A549 treated with dexamethasone at 1 μM for 4 hours (cell line): ENCODE data around the gene LEMD2. TPM values are rescaled to one million over a fixed set of nuclear protein-coding genes. Genes with fewer than 3 reads are reported as not detected.

Experiments
- total RNA-seq: library from RNA; stranded (reverse); fragments of 200-300 nt; extraction: Qiagen RNA extraction; gene quantifications from 5 replicates; pipeline ENCODE4 v1.2.3, GENCODE V29; 2022

LEMD2 gene
- total RNA-seq, result 34.6 to 42.8 TPM (median 41.0 TPM) in 5 replicates

GRCh38 chr6:33788694-33789549 is at the start of gene LEMD2:
TSS of gene LEMD2 (minus strand) at chr6:33789130. CDS start at chr6:33789116, 14 bp downstream.

DNA sequence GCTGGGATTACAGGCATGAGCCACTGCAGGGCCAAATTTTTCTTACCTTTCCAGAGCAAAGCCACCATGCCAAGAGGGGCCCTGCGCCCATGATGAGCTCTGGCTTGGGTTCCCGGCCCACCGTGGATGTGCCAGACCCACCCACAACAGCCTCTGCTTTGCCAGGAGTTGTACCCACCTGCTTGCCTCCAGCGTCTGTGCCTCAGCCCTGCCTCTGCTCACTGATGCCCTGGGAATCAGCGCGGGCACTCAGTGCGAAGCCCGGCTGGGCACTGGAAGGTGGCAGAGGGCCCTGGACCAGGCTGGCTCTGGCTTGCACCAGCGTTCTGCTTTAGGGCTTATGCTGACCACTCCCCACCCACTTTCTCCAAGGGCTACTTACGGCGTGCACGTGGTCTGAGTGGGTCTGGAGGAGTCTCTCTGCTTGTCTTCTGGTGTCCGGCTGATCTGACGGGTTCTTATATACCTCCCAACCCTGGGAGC is 14.7 kb upstream of the LEMD2 start, which contains the start of gene MLN:
Gene MLN, minus strand, starts transcription at position 433 of the 483 bp plus-strand sequence. CDS start 2,840 bp downstream, outside the sequence.

DNA sequence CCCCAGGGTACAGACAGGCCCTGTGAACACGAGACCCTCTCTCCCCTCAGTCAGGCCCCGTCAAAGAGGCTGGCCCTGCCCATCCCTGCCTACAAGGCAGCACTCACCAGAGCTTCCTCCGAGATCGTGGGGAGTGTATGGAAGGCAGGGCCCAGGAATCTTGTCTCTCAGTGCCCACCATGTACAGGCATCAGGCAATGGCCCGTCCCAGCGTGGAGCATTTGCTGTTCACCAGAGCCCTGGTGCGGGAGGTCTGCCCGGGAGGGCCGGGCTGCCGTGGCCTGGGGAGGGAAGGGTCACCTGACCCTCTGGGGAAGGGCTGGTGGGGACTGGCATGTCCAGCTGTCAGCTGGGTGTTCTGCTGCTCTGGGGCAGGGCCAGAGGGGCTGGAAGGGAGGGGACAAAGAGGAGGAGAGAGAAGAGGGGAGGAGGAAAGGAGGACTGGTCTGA is 42.3 kb downstream of the LEMD2 start, which contains the start of gene IP6K3:
Gene IP6K3, minus strand, starts transcription at position 255 of the 450 bp plus-strand sequence. CDS start 11,429 bp downstream, outside the sequence.

Other genes starting within 250 kb of the LEMD2 start
- 39.6 to 42.9 TPM (median 41.0 TPM) in 5 replicates for gene BAK1, start 208.9 kb downstream of the LEMD2 start, total RNA-seq
- gene ITPR3, start 167.8 kb downstream of the LEMD2 start, total RNA-seq, result 28.4 to 59.0 TPM (median 51.0 TPM) in 5 replicates
- gene UQCC2, start 77.4 kb downstream of the LEMD2 start, total RNA-seq, result 74.7 to 90.0 TPM (median 80.0 TPM) in 5 replicates
- gene IP6K3, start 42.2 kb downstream of the LEMD2 start, total RNA-seq, result 1.7 to 2.4 TPM (median 2.0 TPM) in 5 replicates
- not detected in 5 replicates for gene MLN, start 14.9 kb upstream of the LEMD2 start, total RNA-seq